ENCODE data around the gene KRTAP3-2. TPM values are rescaled to one million over a fixed set of nuclear protein-coding genes. Genes with fewer than 3 reads are reported as not detected.

KRTAP3-2 gene
- total and polyA plus RNA-seq, 2 donors (not counting 1 experiment from before 2014, with no cell fraction given): not detected

DNA sequence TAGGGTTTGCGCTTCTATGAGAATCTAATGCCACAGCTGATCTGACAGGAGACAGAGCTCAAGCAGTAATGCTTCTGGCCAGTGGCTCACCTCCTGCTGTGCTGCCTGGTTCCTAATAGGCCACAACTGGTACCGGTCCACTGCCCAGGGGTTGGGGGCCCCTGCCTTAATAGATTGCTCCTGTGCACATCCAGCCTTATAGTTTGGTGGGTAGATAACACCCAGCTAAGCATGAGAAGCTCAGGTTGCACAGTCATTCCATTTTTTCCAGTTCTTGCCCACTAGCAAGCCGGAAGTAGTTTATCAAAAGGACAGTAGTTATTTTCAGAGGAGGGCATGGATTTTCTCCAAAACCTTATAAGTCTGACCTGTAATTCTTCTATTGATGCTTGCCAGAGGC lies 19.7 kb upstream of the KRTAP3-2 start:
- Histone ChIP-seq H3K79me2 (ENCODE audit: control insufficient read depth, insufficient read depth, low read length) (no peaks in the 10 kb centered on the region), H3K27ac (ENCODE audit: low read length in 2 of 2) (no peak overlapping the region), H3K9me3 (ENCODE audit: control extremely low read depth in 1 of 3, control insufficient read depth in 2 of 3, insufficient read depth in 1 of 3, low read length in 2 of 3) (peaks cover 0 to 5% (median 0%) of the 10 kb centered on the region in 3 donors), H3K4me3 (ENCODE audit: control extremely low read depth in 1 of 5, extremely low read depth in 1 of 5, insufficient read depth in 1 of 5, low read depth in 2 of 5, low read length in 4 of 5) (no peak overlapping the region), H4K20me1 (ENCODE audit: control insufficient read depth, insufficient read depth, low read length, poor library complexity, severe bottlenecking) (no peaks in the 10 kb centered on the region), H3K4me1 (ENCODE audit: control insufficient read depth in 2 of 2, insufficient read depth in 2 of 2, low read length in 2 of 2) (no peaks in the 10 kb centered on the region), H2AFZ (ENCODE audit: insufficient read depth, low read depth, low read length, poor library complexity, severe bottlenecking) (no peak overlapping the region), H3K9ac (ENCODE audit: low read length) (no peak overlapping the region), H3K36me3 (replicated peaks in 1 of 2; ENCODE audit: control extremely low read depth in 1 of 2, control insufficient read depth in 1 of 2, extremely low read depth in 1 of 2, insufficient read depth in 2 of 2, low read length in 1 of 2) (no peaks in the 10 kb centered on the region), H3K4me2 (replicated peaks; ENCODE audit: low read depth, low read length, poor library complexity, severe bottlenecking) (no peak overlapping the region), H3K27me3 (replicated peaks in 1 of 4; ENCODE audit: control extremely low read depth in 1 of 4, control insufficient read depth in 3 of 4, insufficient read depth in 4 of 4, low read length in 3 of 4) (no peaks in the 10 kb centered on the region)
- ChIA-PET POLR2A (no interaction called here), CTCF (no interaction called here)
- H3K4me3 Mint-ChIP-seq: no peak overlapping the region
- peaks cover 11% of the 10 kb centered on the region for H3K9me3 Mint-ChIP-seq (ENCODE audit: insufficient read depth)
- DNase-seq: no peak
- ATAC-seq (ENCODE audit: low read depth): no peak
- no peak overlapping the region for H3K27ac Mint-ChIP-seq
- no peaks in the 10 kb centered on the region for H3K4me1 Mint-ChIP-seq
- intact Hi-C loops (cut with micrococcal nuclease): no loop called here
- peaks cover 40% of the 10 kb centered on the region for H3K27me3 Mint-ChIP-seq
- 100% methylated on average over 2 of the region's 3 CpGs for WGBS (ENCODE audit: insufficient coverage)
- TF ChIP-seq EZH2 (IDR thresholded peaks at IDR 0.05; ENCODE audit: borderline replicate concordance, insufficient read depth, low read depth, low read length, poor library complexity, severe bottlenecking): no peak
- TF ChIP-seq, protein P1, sequence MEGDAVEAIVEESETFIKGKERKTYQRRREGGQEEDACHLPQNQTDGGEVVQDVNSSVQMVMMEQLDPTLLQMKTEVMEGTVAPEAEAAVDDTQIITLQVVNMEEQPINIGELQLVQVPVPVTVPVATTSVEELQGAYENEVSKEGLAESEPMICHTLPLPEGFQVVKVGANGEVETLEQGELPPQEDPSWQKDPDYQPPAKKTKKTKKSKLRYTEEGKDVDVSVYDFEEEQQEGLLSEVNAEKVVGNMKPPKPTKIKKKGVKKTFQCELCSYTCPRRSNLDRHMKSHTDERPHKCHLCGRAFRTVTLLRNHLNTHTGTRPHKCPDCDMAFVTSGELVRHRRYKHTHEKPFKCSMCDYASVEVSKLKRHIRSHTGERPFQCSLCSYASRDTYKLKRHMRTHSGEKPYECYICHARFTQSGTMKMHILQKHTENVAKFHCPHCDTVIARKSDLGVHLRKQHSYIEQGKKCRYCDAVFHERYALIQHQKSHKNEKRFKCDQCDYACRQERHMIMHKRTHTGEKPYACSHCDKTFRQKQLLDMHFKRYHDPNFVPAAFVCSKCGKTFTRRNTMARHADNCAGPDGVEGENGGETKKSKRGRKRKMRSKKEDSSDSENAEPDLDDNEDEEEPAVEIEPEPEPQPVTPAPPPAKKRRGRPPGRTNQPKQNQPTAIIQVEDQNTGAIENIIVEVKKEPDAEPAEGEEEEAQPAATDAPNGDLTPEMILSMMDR (IDR thresholded peaks at IDR 0.05): no peak

DNA sequence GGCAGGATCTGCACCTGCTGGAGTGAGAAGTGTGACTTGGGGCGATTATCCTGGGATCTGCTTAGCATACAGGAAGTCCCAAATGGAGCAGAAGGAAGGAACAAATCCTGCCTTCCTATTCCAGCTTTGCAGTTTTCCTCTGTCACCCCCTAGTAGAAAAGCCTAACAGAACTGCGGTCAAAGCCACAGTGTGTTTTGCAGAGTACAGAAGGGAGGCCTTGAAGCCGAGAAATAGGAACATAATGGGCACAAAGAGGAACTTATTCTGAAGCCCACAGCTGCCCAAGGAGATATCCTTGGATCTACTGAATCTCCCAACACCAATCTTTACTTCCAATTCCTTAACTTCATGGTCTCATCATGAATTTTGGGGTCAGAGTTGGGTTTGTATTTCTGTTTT lies 18.8 kb upstream of the KRTAP3-2 start:
- ATAC-seq (ENCODE audit: low read depth): no peak
- DNase-seq: no peak
- intact Hi-C loops (cut with micrococcal nuclease): no loop called here
- no peak for TF ChIP-seq EZH2 (IDR thresholded peaks at IDR 0.05; ENCODE audit: borderline replicate concordance, insufficient read depth, low read depth, low read length, poor library complexity, severe bottlenecking)
- TF ChIP-seq, protein P1 (IDR thresholded peaks at IDR 0.05): no peak
- Histone ChIP-seq H3K36me3 (replicated peaks in 1 of 2; ENCODE audit: control extremely low read depth in 1 of 2, control insufficient read depth in 1 of 2, extremely low read depth in 1 of 2, insufficient read depth in 2 of 2, low read length in 1 of 2) (no peaks in the 10 kb centered on the region), H3K9ac (ENCODE audit: low read length) (no peak overlapping the region), H4K20me1 (ENCODE audit: control insufficient read depth, insufficient read depth, low read length, poor library complexity, severe bottlenecking) (no peaks in the 10 kb centered on the region), H3K4me3 (ENCODE audit: control extremely low read depth in 1 of 5, extremely low read depth in 1 of 5, insufficient read depth in 1 of 5, low read depth in 2 of 5, low read length in 4 of 5) (no peak overlapping the region), H3K27me3 (replicated peaks in 1 of 4; ENCODE audit: control extremely low read depth in 1 of 4, control insufficient read depth in 3 of 4, insufficient read depth in 4 of 4, low read length in 3 of 4) (no peaks in the 10 kb centered on the region), H3K4me1 (ENCODE audit: control insufficient read depth in 2 of 2, insufficient read depth in 2 of 2, low read length in 2 of 2) (no peaks in the 10 kb centered on the region), H3K4me2 (replicated peaks; ENCODE audit: low read depth, low read length, poor library complexity, severe bottlenecking) (no peak overlapping the region), H3K79me2 (ENCODE audit: control insufficient read depth, insufficient read depth, low read length) (no peaks in the 10 kb centered on the region), H3K27ac (ENCODE audit: low read length in 2 of 2) (no peak overlapping the region), H3K9me3 (ENCODE audit: control extremely low read depth in 1 of 3, control insufficient read depth in 2 of 3, insufficient read depth in 1 of 3, low read length in 2 of 3) (peaks cover 0 to 5% (median 0%) of the 10 kb centered on the region in 3 donors), H2AFZ (ENCODE audit: insufficient read depth, low read depth, low read length, poor library complexity, severe bottlenecking) (no peak overlapping the region)
- 40% methylated on average over 1 of the region's 3 CpGs for WGBS (ENCODE audit: insufficient coverage)
- POLR2A ChIA-PET: no interaction called here
- Mint-ChIP-seq H3K9me3 (ENCODE audit: insufficient read depth) (peaks cover 11% of the 10 kb centered on the region), H3K4me1 (no peaks in the 10 kb centered on the region), H3K27me3 (peaks cover 33% of the 10 kb centered on the region), H3K4me3 (no peak overlapping the region), H3K27ac (no peak overlapping the region)
- CTCF ChIA-PET: no interaction called here

Measured in B cell (primary cell).